Measurements from ENCODE around the gene GPR18.
A peak's percentile ranks its signal among the peaks of the same experiment; 100 is the strongest.

The GPR18 gene

GRCh38 chr13:99276706-99277105, 18.5 kb upstream of the GPR18 start:
- no peak overlapping the region for H3K18ac ChIP-seq (ENCODE audit: low read length)
- H3K27ac ChIP-seq (ENCODE audit: low read depth, low read length), result no peak overlapping the region
- no peaks in the 10 kb centered on the region for H3K36me3 ChIP-seq (ENCODE audit: control insufficient read depth, insufficient read depth, low read length)
- H2BK15ac ChIP-seq (replicated peaks; ENCODE audit: low read depth), result no peak overlapping the region
- H3K4ac ChIP-seq (ENCODE audit: low read depth, low read length), result no peak overlapping the region
- no peak overlapping the region for H2AK5ac ChIP-seq (ENCODE audit: low read length)
- no peak overlapping the region for H3K9ac ChIP-seq (ENCODE audit: low read length)
- no peak overlapping the region for H3K23ac ChIP-seq (ENCODE audit: low read length)
- no peak overlapping the region for H3K4me2 ChIP-seq (ENCODE audit: low read length)
- no peaks in the 10 kb centered on the region for H3K79me2 ChIP-seq (ENCODE audit: control insufficient read depth, insufficient read depth, low read length)
- no peak overlapping the region for H2BK5ac ChIP-seq (ENCODE audit: low read length)
- peak; percentile 46 for DNase-seq
- no CpG with 5 or more reads among the region's 2 CpGs for WGBS (ENCODE audit: extremely low coverage, insufficient coverage, low lambda C conversion rate)
- no peaks in the 10 kb centered on the region for H3K4me1 ChIP-seq (ENCODE audit: control insufficient read depth, low read depth, low read length)
- no peak overlapping the region for H3K56ac ChIP-seq (ENCODE audit: low read length)
- no peak overlapping the region for H2BK120ac ChIP-seq (ENCODE audit: low read depth, low read length)
- H3K27me3 ChIP-seq (ENCODE audit: insufficient read depth, low read length, poor library complexity), result no peaks in the 10 kb centered on the region
- no peak overlapping the region for H3K4me3 ChIP-seq (ENCODE audit: low read length)
- H4K8ac ChIP-seq (ENCODE audit: low read depth, low read length), result no peak overlapping the region
- no peak overlapping the region for H4K5ac ChIP-seq (ENCODE audit: low read length)
- peaks cover 4% of the 10 kb centered on the region for H3K79me1 ChIP-seq (ENCODE audit: low read length)

- Histone ChIP-seq H3K23ac (ENCODE audit: low read length) (no peak overlapping the region), H3K4ac (ENCODE audit: low read depth, low read length) (no peak overlapping the region), H3K27me3 (ENCODE audit: insufficient read depth, low read length, poor library complexity) (no peaks in the 10 kb centered on the region), H3K4me1 (ENCODE audit: control insufficient read depth, low read depth, low read length) (no peaks in the 10 kb centered on the region), H2BK15ac (replicated peaks; ENCODE audit: low read depth) (no peak overlapping the region), H3K27ac (ENCODE audit: low read depth, low read length) (no peak overlapping the region), H2BK120ac (ENCODE audit: low read depth, low read length) (no peak overlapping the region), H3K79me2 (ENCODE audit: control insufficient read depth, insufficient read depth, low read length) (peaks cover 2% of the 10 kb centered on the region), H2AK5ac (ENCODE audit: low read length) (no peak overlapping the region), H3K79me1 (ENCODE audit: low read length) (peaks cover 5% of the 10 kb centered on the region), H3K18ac (ENCODE audit: low read length) (no peak overlapping the region), H3K56ac (ENCODE audit: low read length) (no peak overlapping the region), H3K4me3 (ENCODE audit: low read length) (no peak overlapping the region), H4K8ac (ENCODE audit: low read depth, low read length) (no peak overlapping the region), H4K5ac (ENCODE audit: low read length) (no peak overlapping the region), H2BK5ac (ENCODE audit: low read length) (no peak overlapping the region), H3K4me2 (ENCODE audit: low read length) (no peak overlapping the region), H3K36me3 (ENCODE audit: control insufficient read depth, insufficient read depth, low read length) (no peaks in the 10 kb centered on the region), H3K9ac (ENCODE audit: low read length) (no peak overlapping the region)
- no peak for DNase-seq
- WGBS (ENCODE audit: extremely low coverage, insufficient coverage, low lambda C conversion rate), result no CpG with 5 or more reads among the region's 1 CpG
These were observed 16.9 kb upstream of the GPR18 start for GRCh38 chr13:99275093-99275469.

DNA sequence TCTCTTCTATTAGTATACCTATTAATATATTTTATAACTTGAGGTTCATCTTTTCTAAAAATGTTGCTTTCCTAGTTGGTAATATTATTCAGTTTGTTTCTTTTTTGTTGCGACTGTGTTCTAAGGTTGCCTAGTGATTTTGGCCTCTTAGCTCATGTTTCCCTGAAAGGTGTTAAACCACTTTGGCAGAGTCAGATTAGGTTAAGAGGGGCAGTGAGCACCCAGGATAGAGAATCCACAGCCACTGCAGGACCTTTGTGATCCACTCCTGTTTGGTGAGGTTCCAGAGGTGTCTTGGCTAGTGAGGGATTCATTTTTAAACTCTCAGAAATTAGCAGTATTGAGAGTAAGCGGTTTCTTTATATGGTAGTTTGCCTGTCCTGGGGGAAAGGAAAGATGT, 14.9 kb upstream of the GPR18 start:
- Histone ChIP-seq H3K4me1 (ENCODE audit: control insufficient read depth, low read depth, low read length) (no peaks in the 10 kb centered on the region), H3K4ac (ENCODE audit: low read depth, low read length) (no peak overlapping the region), H3K56ac (ENCODE audit: low read length) (no peak overlapping the region), H4K5ac (ENCODE audit: low read length) (no peak overlapping the region), H3K36me3 (ENCODE audit: control insufficient read depth, insufficient read depth, low read length) (no peaks in the 10 kb centered on the region), H3K4me3 (ENCODE audit: low read length) (no peak overlapping the region), H3K9ac (ENCODE audit: low read length) (no peak overlapping the region), H2BK5ac (ENCODE audit: low read length) (no peak overlapping the region), H2AK5ac (ENCODE audit: low read length) (no peak overlapping the region), H3K27ac (ENCODE audit: low read depth, low read length) (no peak overlapping the region), H3K79me2 (ENCODE audit: control insufficient read depth, insufficient read depth, low read length) (peaks cover 2% of the 10 kb centered on the region), H3K27me3 (ENCODE audit: insufficient read depth, low read length, poor library complexity) (no peaks in the 10 kb centered on the region), H3K18ac (ENCODE audit: low read length) (no peak overlapping the region), H3K23ac (ENCODE audit: low read length) (no peak overlapping the region), H3K4me2 (ENCODE audit: low read length) (no peak overlapping the region), H2BK15ac (replicated peaks; ENCODE audit: low read depth) (no peak overlapping the region), H3K79me1 (ENCODE audit: low read length) (peaks cover 5% of the 10 kb centered on the region), H2BK120ac (ENCODE audit: low read depth, low read length) (no peak overlapping the region), H4K8ac (ENCODE audit: low read depth, low read length) (no peak overlapping the region)
- DNase-seq, result peak; percentile 50
- WGBS (ENCODE audit: extremely low coverage, insufficient coverage, low lambda C conversion rate), result no CpG with 5 or more reads among the region's 2 CpGs

DNA sequence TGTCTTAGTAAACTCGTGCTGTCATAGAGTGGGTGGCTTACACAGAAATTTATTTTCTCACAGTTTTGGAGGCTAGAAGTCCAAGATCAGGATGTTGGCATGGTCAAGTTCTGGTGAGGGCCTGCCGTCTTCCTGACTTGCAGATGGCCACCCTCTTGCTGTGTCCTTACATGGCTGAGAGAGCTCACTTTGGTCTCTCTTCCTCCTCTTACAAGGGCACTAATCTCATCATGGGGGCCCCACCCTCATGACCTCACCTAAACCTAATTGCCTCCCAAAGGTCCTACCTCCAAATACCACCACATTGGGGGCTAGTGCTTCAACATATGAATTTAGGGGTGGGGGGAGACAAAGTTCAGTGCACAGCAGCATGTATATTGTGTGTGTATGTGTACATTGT, 14.3 kb upstream of the GPR18 start:
- Histone ChIP-seq H3K4me2 (ENCODE audit: low read length) (no peak overlapping the region), H3K4me1 (ENCODE audit: control insufficient read depth, low read depth, low read length) (peaks cover 2% of the 10 kb centered on the region), H3K18ac (ENCODE audit: low read length) (no peak overlapping the region), H2BK5ac (ENCODE audit: low read length) (no peak overlapping the region), H3K23ac (ENCODE audit: low read length) (no peak overlapping the region), H3K9ac (ENCODE audit: low read length) (no peak overlapping the region), H2AK5ac (ENCODE audit: low read length) (no peak overlapping the region), H3K79me2 (ENCODE audit: control insufficient read depth, insufficient read depth, low read length) (peaks cover 2% of the 10 kb centered on the region), H2BK120ac (ENCODE audit: low read depth, low read length) (no peak overlapping the region), H3K27ac (ENCODE audit: low read depth, low read length) (no peak overlapping the region), H3K56ac (ENCODE audit: low read length) (no peak overlapping the region), H4K8ac (ENCODE audit: low read depth, low read length) (no peak overlapping the region), H4K5ac (ENCODE audit: low read length) (no peak overlapping the region), H3K4me3 (ENCODE audit: low read length) (no peak overlapping the region), H3K4ac (ENCODE audit: low read depth, low read length) (no peak overlapping the region), H2BK15ac (replicated peaks; ENCODE audit: low read depth) (no peak overlapping the region), H3K36me3 (ENCODE audit: control insufficient read depth, insufficient read depth, low read length) (no peaks in the 10 kb centered on the region), H3K79me1 (ENCODE audit: low read length) (peaks cover 5% of the 10 kb centered on the region), H3K27me3 (ENCODE audit: insufficient read depth, low read length, poor library complexity) (no peaks in the 10 kb centered on the region)
- DNase-seq, result no peak
- no CpG with 5 or more reads among the region's 2 CpGs for WGBS (ENCODE audit: extremely low coverage, insufficient coverage, low lambda C conversion rate)

DNA sequence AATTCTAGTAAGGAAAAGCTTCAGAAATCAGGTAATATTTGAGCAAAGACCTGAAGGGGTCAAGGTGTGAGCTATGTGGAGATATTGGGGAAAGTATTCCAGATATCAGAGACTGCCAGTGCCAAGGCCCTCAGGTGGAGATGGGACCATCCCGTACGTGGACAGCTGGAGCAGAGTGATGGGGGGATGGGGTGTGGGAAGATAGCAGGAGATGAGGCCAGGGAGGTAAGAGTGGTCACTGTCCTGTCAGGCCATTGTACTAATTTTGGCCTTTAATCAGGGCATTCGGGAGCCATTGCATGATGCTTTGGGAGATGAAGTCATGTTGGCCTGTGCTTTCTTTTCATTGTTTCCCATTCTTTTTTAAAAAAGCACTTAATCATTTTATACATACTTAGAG, 13.1 kb upstream of the GPR18 start:
- no peak overlapping the region for H3K27ac ChIP-seq (ENCODE audit: low read depth, low read length)
- no peak overlapping the region for H4K5ac ChIP-seq (ENCODE audit: low read length)
- H3K4me3 ChIP-seq (ENCODE audit: low read length), result no peak overlapping the region
- H3K4me2 ChIP-seq (ENCODE audit: low read length), result no peak overlapping the region
- H3K4ac ChIP-seq (ENCODE audit: low read depth, low read length), result no peak overlapping the region
- peaks cover 2% of the 10 kb centered on the region for H3K79me2 ChIP-seq (ENCODE audit: control insufficient read depth, insufficient read depth, low read length)
- no CpG with 5 or more reads among the region's 3 CpGs for WGBS (ENCODE audit: extremely low coverage, insufficient coverage, low lambda C conversion rate)
- no peaks in the 10 kb centered on the region for H3K36me3 ChIP-seq (ENCODE audit: control insufficient read depth, insufficient read depth, low read length)
- no peak overlapping the region for H3K56ac ChIP-seq (ENCODE audit: low read length)
- H2BK5ac ChIP-seq (ENCODE audit: low read length), result no peak overlapping the region
- no peak overlapping the region for H3K9ac ChIP-seq (ENCODE audit: low read length)
- DNase-seq, result no peak
- H3K79me1 ChIP-seq (ENCODE audit: low read length), result peaks cover 5% of the 10 kb centered on the region
- H3K4me1 ChIP-seq (ENCODE audit: control insufficient read depth, low read depth, low read length), result peaks cover 4% of the 10 kb centered on the region
- no peak overlapping the region for H3K23ac ChIP-seq (ENCODE audit: low read length)
- H4K8ac ChIP-seq (ENCODE audit: low read depth, low read length), result no peak overlapping the region
- no peak overlapping the region for H2AK5ac ChIP-seq (ENCODE audit: low read length)
- H2BK120ac ChIP-seq (ENCODE audit: low read depth, low read length), result no peak overlapping the region
- H3K18ac ChIP-seq (ENCODE audit: low read length), result no peak overlapping the region
- H2BK15ac ChIP-seq (replicated peaks; ENCODE audit: low read depth), result no peak overlapping the region
- no peaks in the 10 kb centered on the region for H3K27me3 ChIP-seq (ENCODE audit: insufficient read depth, low read length, poor library complexity)

- H2BK120ac ChIP-seq (ENCODE audit: low read depth, low read length), result no peak overlapping the region
- no peak overlapping the region for H4K5ac ChIP-seq (ENCODE audit: low read length)
- WGBS (ENCODE audit: extremely low coverage, insufficient coverage, low lambda C conversion rate), result no CpG with 5 or more reads among the region's 2 CpGs
- H3K9ac ChIP-seq (ENCODE audit: low read length), result no peak overlapping the region
- H3K4me3 ChIP-seq (ENCODE audit: low read length), result no peak overlapping the region
- no peak overlapping the region for H2BK15ac ChIP-seq (replicated peaks; ENCODE audit: low read depth)
- no peak overlapping the region for H2BK5ac ChIP-seq (ENCODE audit: low read length)
- H3K18ac ChIP-seq (ENCODE audit: low read length), result no peak overlapping the region
- no peak overlapping the region for H4K8ac ChIP-seq (ENCODE audit: low read depth, low read length)
- peaks cover 4% of the 10 kb centered on the region for H3K4me1 ChIP-seq (ENCODE audit: control insufficient read depth, low read depth, low read length)
- no peak for DNase-seq
- H3K56ac ChIP-seq (ENCODE audit: low read length), result no peak overlapping the region
- no peak overlapping the region for H3K23ac ChIP-seq (ENCODE audit: low read length)
- no peaks in the 10 kb centered on the region for H3K36me3 ChIP-seq (ENCODE audit: control insufficient read depth, insufficient read depth, low read length)
- peaks cover 5% of the 10 kb centered on the region for H3K79me1 ChIP-seq (ENCODE audit: low read length)
- no peak overlapping the region for H3K4me2 ChIP-seq (ENCODE audit: low read length)
- no peak overlapping the region for H3K27ac ChIP-seq (ENCODE audit: low read depth, low read length)
- no peak overlapping the region for H3K4ac ChIP-seq (ENCODE audit: low read depth, low read length)
- peaks cover 2% of the 10 kb centered on the region for H3K79me2 ChIP-seq (ENCODE audit: control insufficient read depth, insufficient read depth, low read length)
- H2AK5ac ChIP-seq (ENCODE audit: low read length), result no peak overlapping the region
- H3K27me3 ChIP-seq (ENCODE audit: insufficient read depth, low read length, poor library complexity), result no peaks in the 10 kb centered on the region
These were observed 12.3 kb upstream of the GPR18 start for GRCh38 chr13:99270518-99270917.
